Heart right ventricle (tissue), 16 donors: ENCODE measurements around the gene CTDP1. TPM values are rescaled to one million over a fixed set of nuclear protein-coding genes. Genes with fewer than 3 reads are reported as not detected.

Experiments used
- ATAC-seq, 8 donors: fragments of 200-7000 bp; cut with Tn5 transposase; one replicate each; pipeline ENCODE4 v1.9.1; 2020; ENCODE audit warnings: mild to moderate bottlenecking in 8 of 8, moderate library complexity in 8 of 8, moderate number of reproducible peaks in 1 of 8
- DNase-seq, 2 donors: peaks; one replicate each; pipeline ENCODE4 v3.0.0-alpha.2; 2020
- H3K27ac ChIP-seq, 10 donors: fragments of 200-600 bp; sonication (generic) in 2 of 10; one replicate each; pipeline versions ENCODE4 v1.5.0 to v1.8.0; 2020 to 2022; ENCODE audit warnings: mild to moderate bottlenecking in 3 of 10
- H3K27me3 ChIP-seq, 7 donors: fragments of 200-600 bp; one replicate each; pipeline ENCODE4 v1.8.0; 2021 to 2022; ENCODE audit warnings: mild to moderate bottlenecking in 2 of 7
- H3K36me3 ChIP-seq, 9 donors: fragments of 200-600 bp; sonication (generic) in 1 of 9; one replicate each; pipeline versions ENCODE4 v1.5.0 to v1.8.0; 2020 to 2022; ENCODE audit warnings: mild to moderate bottlenecking in 2 of 9
- H3K4me1 ChIP-seq, 9 donors: fragments of 200-600 bp; sonication (generic) in 1 of 9; one replicate each; pipeline versions ENCODE4 v1.5.0 to v1.8.0; 2020 to 2022; ENCODE audit warnings: mild to moderate bottlenecking in 4 of 9
- H3K4me3 ChIP-seq, 10 donors: fragments of 200-600 bp; sonication (generic) in 2 of 10; one replicate each; pipeline versions ENCODE4 v1.5.0 to v1.8.0; 2020 to 2022; ENCODE audit warnings: mild to moderate bottlenecking in 7 of 10, moderate library complexity in 2 of 10
- H3K9me3 ChIP-seq, 11 donors: fragments of 200-600 bp in 10 of 11; sonication (generic) in 2 of 11; one replicate each; pipeline versions ENCODE4 v1.5.0 to v1.8.0; 2013 to 2022; ENCODE audit warnings: mild to moderate bottlenecking in 2 of 11, control low read depth in 1 of 11, moderate library complexity in 1 of 11
- CTCF ChIP-seq, 9 donors: fragments of 200-600 bp; sonication (generic) in 2 of 9; IDR thresholded peaks; one replicate each; pipeline versions ENCODE4 v1.5.0 to v1.8.0; 2021 to 2022; ENCODE audit warnings: antibody characterized with exemption in 9 of 9, mild to moderate bottlenecking in 5 of 9, moderate library complexity in 1 of 9
- WGBS, 2 donors: extraction: QIAGEN DNeasy Blood & Tissue Kit; methylation state at CpG; one replicate each; pipeline ENCODE4 v1.1.7; 2013; ENCODE audit warnings: inconsistent platforms in 1 of 2; 5-methylcytosine and 5-hydroxymethylcytosine counted together
- intact Hi-C, 10 donors: fragments of 100-400 bp; cut with DNase I; formaldehyde crosslinking; loops; one replicate each; pipeline versions ENCODE4 v1.11.1 to v1.14.2; 2022
- polyA plus RNA-seq, 2 donors: library from polyadenylated mRNA; stranded (reverse); fragments of 200-250 nt; gene quantifications; one replicate each; pipeline ENCODE4 v1.2.3, GENCODE V29; 2013
- total RNA-seq, 10 donors: library from RNA; stranded (reverse); fragmentation: NEBNext Ultra II Directional in 3 of 10; extraction: Animal tissue kit (Norgen Biotek cat#: 25700) in 3 of 10; gene quantifications; one replicate each; pipeline versions ENCODE4 v1.2.1 to v1.2.4, GENCODE V29; 2021 to 2023
- donor health status: Arrhythmogenic right ventricular cardiomyopathy.
- donor health status: ischemic (EF 13 %, LVEDD 7.1; RV severe dilation, severe dysfunction).
- donor health status: healthy with polysubstance abuse.
- donor health status: DM: no; HTN: yes; CAD: no.
- donor health status: DM: no; HTN: no; CAD: no.
- donor health status: ischemic (EF 25% LVEDD 6.9; RV normal size, moderate dysfunction).
- donor health status: ischemic (EF 25% LVEDD 5.7; RV mildly dilated, moderate dysfunction).
- donor health status: healthy.
- donor health status: DM: yes; HTN: yes; CAD: no.
- donor health status: Ischemic cardiomyopathy.
- donor health status: ischemic (EF 35%, LVEDD 5.7; RV mildly dilated, moderate dysfunction).
- donor health status: nonischemic (EF 11% LVEDD 7.7; RV severe dilation, severe dysfunction).
- donor health status: DM: yes; HTN: yes; CAD: no.
- donor health status: PGD.
- donor health status: ischemic (EF 29% LVEDD 5.4; RV normal size, mild dysfunction).
- donor health status: nonischemic (EF 23%, LVEDD 6.1; RV moderate dilation, normal function).

CTDP1 gene
- total and polyA plus RNA-seq, 12 donors = 6.8 to 12.5 (median 9.3) TPM

- TF ChIP-seq CTCF (IDR thresholded peaks at IDR 0.05) = no peak
- H3K36me3 ChIP-seq = no peaks in the 10 kb centered on the region
- 87 to 90% methylated on average over 21 of the region's 21 CpGs for WGBS, 2 donors
- peaks cover 8 to 48% (median 28%) of the 10 kb centered on the region in 7 donors for H3K27me3 ChIP-seq
- no peak overlapping the region for H3K27ac ChIP-seq
- H3K4me3 ChIP-seq = no peak overlapping the region
- intact Hi-C loops = loop anchor here (5.0 to 10.0 kb wide), 5 partner anchors 55 to 258 kb away; no protein-coding TSS in a partner anchor
- no peaks in the 10 kb centered on the region for H3K9me3 ChIP-seq
- DNase-seq (no peak), ATAC-seq (no peak)
- peaks cover 0 to 19% (median 0%) of the 10 kb centered on the region in 9 donors for H3K4me1 ChIP-seq
Measured at GRCh38 chr18:79640064-79640672, 39.4 kb upstream of the CTDP1 start.

- intact Hi-C loops = loop anchor here (5.0 to 10.0 kb wide), 5 partner anchors 56 to 259 kb away; no protein-coding TSS in a partner anchor
- peaks cover 8 to 52% (median 28%) of the 10 kb centered on the region in 7 donors for H3K27me3 ChIP-seq
Measured at GRCh38 chr18:79640875-79641274, 38.7 kb upstream of the CTDP1 start.

GRCh38 chr18:79641722-79642497 lies 37.7 kb upstream of the CTDP1 start:
- no peak for TF ChIP-seq CTCF (IDR thresholded peaks at IDR 0.05)
- Histone ChIP-seq H3K27ac (no peak overlapping the region), H3K4me1 (peaks cover 0 to 19% (median 0%) of the 10 kb centered on the region in 9 donors), H3K9me3 (no peaks in the 10 kb centered on the region), H3K4me3 (no peak overlapping the region), H3K36me3 (no peaks in the 10 kb centered on the region), H3K27me3 (peaks cover 8 to 51% (median 28%) of the 10 kb centered on the region in 7 donors)
- intact Hi-C loops = loop anchor here (2.0 to 10.0 kb wide), 6 partner anchors 57 to 261 kb away; no protein-coding TSS in a partner anchor
- DNase-seq (no peak), ATAC-seq (no peak)
- WGBS, 2 donors = 88 to 91% methylated on average over 33 of the region's 33 CpGs

More at GRCh38 chr18:79640875-79641274, 38.7 kb upstream of the CTDP1 start:
- Histone ChIP-seq H3K9me3 (no peaks in the 10 kb centered on the region), H3K4me3 (no peak overlapping the region), H3K4me1 (peaks cover 0 to 19% (median 0%) of the 10 kb centered on the region in 9 donors), H3K36me3 (no peaks in the 10 kb centered on the region), H3K27ac (no peak overlapping the region)
- ATAC-seq (no peak), DNase-seq (no peak)
- no peak for TF ChIP-seq CTCF (IDR thresholded peaks at IDR 0.05)
- WGBS, 2 donors = 86% methylated on average over 10 of the region's 10 CpGs

GRCh38 chr18:79642626-79643025 lies 37.0 kb upstream of the CTDP1 start:
- no peaks in the 10 kb centered on the region for H3K36me3 ChIP-seq
- ATAC-seq (no peak), DNase-seq (no peak)
- H3K4me3 ChIP-seq = no peak overlapping the region
- H3K27me3 ChIP-seq = peaks cover 6 to 44% (median 22%) of the 10 kb centered on the region in 7 donors
- no peak for TF ChIP-seq CTCF (IDR thresholded peaks at IDR 0.05)
- no peaks in the 10 kb centered on the region for H3K9me3 ChIP-seq
- 83 to 87% methylated on average over 6 of the region's 6 CpGs for WGBS, 2 donors
- intact Hi-C loops = loop anchor here (2.0 to 10.0 kb wide), 6 partner anchors 58 to 262 kb away; no protein-coding TSS in a partner anchor
- H3K4me1 ChIP-seq = peaks cover 0 to 19% (median 0%) of the 10 kb centered on the region in 9 donors
- no peak overlapping the region for H3K27ac ChIP-seq
